Sciatic nerve (tissue), 2 donors: Measurements from ENCODE around the gene RRP8. TPM values are rescaled to one million over a fixed set of nuclear protein-coding genes. Genes with fewer than 3 reads are reported as not detected.
A peak's percentile ranks its signal among the peaks of the same experiment; 100 is the strongest.

Experiments used
- ATAC-seq: fragments of 200-7000 bp; cut with Tn5 transposase; one replicate; pipeline ENCODE4 v1.9.1; 2020; ENCODE audit warnings: mild to moderate bottlenecking, moderate library complexity
- DNase-seq: peaks from one replicate; pipeline ENCODE4 v3.0.0-alpha.2; 2020; ENCODE audit warnings: low spot score
- intact Hi-C: fragments of 100-400 bp; cut with DNase I; formaldehyde crosslinking; loops from one replicate; pipeline ENCODE4 v1.14.2; 2022
- total RNA-seq: library from RNA; stranded (reverse); fragmentation: NEBNext Ultra II Directional; extraction: Animal tissue kit (Norgen Biotek cat#: 25700); gene quantifications from one replicate; pipeline ENCODE4 v1.2.1, GENCODE V29; 2021
- donor health status: DM: no; HTN: no; CAD: no.
- donor health status: DM: no; HTN: no; CAD: no.

RRP8 gene
- total RNA-seq, 1 donor from 2014 or later = 20.9 TPM

- intact Hi-C loops = no loop called here
- peak; percentile 90 for ATAC-seq
- DNase-seq = peak; percentile 96
Measured at GRCh38 chr11:6606471-6607189, 3.2 kb upstream of the RRP8 start.

- DNase-seq = no peak
- ATAC-seq = no peak
- intact Hi-C loops = no loop called here
Measured at GRCh38 chr11:6604790-6605189, 1.4 kb upstream of the RRP8 start.

GRCh38 chr11:6604081-6604626, 738 bp upstream of the RRP8 start:
- intact Hi-C loops = no loop called here
- no peak for DNase-seq

GRCh38 chr11:6602096-6602940, 1.1 kb downstream of the RRP8 start:
- intact Hi-C loops = no loop called here
- ATAC-seq (no peak), DNase-seq (no peak)

More at GRCh38 chr11:6604081-6604626, 738 bp upstream of the RRP8 start:
- peak; percentile 71 for ATAC-seq

- intact Hi-C loops = no loop called here
- DNase-seq (no peak), ATAC-seq (no peak)
Measured at GRCh38 chr11:6601041-6601461, 2.4 kb downstream of the RRP8 start.

DNA sequence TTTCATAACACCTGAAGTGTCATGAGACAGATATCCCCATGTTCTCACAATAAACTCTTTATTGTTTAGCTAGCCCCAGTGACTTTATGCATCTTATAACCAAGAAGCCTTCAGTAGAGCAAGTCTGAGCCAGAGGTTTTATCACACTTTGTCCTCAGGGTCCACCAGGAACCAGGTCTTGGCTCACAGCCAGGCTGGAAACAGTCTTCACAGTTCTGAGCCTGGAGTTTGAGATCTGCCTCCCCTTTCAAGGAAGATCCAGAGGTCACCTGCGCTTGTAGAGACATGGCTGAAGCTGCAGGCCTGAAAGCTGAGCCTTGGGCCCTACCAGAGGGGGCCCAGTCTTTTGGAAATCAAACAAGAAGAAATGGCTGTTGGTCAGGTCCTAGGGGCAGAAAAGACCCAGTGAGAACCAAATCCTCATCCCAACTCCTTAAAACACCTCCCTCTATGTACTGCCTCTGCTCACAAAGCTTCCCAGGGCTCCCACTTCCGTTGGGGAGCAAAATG, 3.5 kb downstream of the RRP8 start:
- DNase-seq = no peak
- intact Hi-C loops = no loop called here
- ATAC-seq = no peak

DNA sequence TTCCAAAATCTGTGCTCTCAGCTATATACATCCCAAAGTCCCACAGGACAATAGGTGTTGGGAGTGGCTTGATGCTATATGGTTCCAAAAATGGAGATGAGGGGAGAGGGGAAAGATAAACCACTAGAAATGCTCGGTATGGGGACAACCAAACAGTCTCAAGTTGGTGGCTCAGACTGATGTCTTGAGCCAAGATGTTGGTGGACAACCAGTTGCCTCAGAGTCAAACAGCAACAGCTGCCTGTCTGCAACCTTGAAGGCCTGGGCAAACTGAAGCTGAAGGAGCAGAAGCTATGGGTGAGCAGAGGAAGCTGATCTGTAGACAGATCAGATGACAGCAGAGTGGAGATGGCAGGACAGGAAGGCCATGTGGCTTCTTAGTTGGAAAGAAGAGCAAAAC, 4.0 kb downstream of the RRP8 start:
- intact Hi-C loops = no loop called here
- no peak for DNase-seq
- no peak for ATAC-seq

- ATAC-seq (no peak), DNase-seq (no peak)
- intact Hi-C loops = no loop called here
Measured at GRCh38 chr11:6598555-6598954, 4.9 kb downstream of the RRP8 start.

DNA sequence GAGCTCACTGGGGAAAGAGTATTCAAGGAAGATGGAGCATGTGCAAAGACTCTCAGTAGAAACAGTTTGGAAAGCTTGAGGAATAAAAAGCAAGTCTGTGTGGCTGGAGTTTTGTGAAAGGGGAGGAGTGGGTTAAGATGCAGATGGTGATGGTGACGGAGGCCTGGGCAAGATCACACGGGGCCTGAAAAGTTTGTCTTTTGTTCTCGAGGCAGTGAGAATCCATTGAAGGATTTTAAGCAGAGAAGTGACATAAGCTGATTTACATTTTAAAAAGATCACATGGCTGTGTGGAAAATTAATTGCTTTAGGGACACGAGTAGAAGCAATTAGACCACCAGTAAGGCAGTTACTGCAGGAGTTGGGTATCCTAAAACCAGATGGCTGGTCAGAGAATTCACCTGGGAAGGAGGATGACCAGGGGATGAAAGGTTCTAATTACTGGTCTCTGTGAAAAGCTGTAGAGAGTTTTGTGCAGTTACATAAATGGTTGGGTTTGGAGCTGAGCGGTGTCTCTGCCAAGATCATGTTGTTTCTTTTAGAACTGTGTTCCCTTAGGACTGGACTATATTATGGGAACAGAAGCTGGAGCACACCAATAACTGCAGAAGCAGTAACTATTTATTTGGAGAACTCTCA, 7.1 kb downstream of the RRP8 start:
- DNase-seq (no peak), ATAC-seq (peak; percentile 85)
- intact Hi-C loops = no loop called here

- intact Hi-C loops = no loop called here
- DNase-seq (no peak), ATAC-seq (no peak)
Measured at GRCh38 chr11:6594142-6594768, 9.2 kb downstream of the RRP8 start.

- ATAC-seq (no peak), DNase-seq (no peak)
- intact Hi-C loops = no loop called here
Measured at GRCh38 chr11:6588018-6588417, 15.4 kb downstream of the RRP8 start.

GRCh38 chr11:6587360-6587953, 16.0 kb downstream of the RRP8 start:
- ATAC-seq = no peak
- intact Hi-C loops = no loop called here
- no peak for DNase-seq

GRCh38 chr11:6586434-6587359, 16.7 kb downstream of the RRP8 start:
- ATAC-seq (peak; percentile 41), DNase-seq (no peak)
- intact Hi-C loops = no loop called here

GRCh38 chr11:6584528-6584927, 18.9 kb downstream of the RRP8 start:
- ATAC-seq (no peak), DNase-seq (no peak)
- intact Hi-C loops = no loop called here

DNA sequence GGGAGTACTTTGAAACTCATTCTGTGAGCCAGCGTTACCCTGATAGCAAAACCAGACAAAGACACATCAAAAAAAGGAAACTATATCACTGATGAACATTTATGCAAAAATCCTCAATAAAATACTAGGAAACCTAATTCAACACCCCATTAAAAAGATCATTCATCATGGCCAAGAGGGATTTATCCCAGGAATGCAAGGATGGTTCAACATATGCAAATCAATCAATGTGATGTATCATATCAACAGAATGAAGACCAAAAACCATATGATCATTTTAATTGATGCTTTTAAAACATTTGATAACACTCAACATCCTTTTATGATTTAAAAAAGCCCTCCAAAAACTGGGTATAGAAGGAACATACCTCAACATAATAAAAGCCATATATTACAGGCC, 19.8 kb downstream of the RRP8 start:
- DNase-seq (no peak), ATAC-seq (no peak)
- intact Hi-C loops = no loop called here

DNA sequence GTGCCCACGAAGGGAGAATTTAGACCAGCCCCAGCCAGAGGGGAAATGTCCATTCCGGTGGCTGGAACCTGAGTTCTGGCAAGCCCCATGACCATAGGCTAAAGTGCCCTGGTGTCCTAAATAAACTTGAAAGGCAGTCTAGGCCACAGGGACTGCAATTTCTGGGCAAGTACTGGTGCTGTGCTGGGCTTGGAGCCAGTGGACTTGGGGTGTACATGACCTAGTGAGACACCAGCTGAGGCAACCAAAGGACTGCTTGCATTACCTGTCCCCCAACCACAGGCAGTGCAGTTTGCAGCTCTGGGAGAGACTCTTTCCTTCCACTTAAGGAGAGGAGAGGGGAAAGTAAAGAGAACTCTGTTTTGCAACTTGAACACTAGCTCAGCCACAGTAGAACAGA, 23.7 kb downstream of the RRP8 start:
- DNase-seq (no peak), ATAC-seq (no peak)
- intact Hi-C loops = no loop called here

GRCh38 chr11:6578134-6578533, 25.3 kb downstream of the RRP8 start:
- intact Hi-C loops = no loop called here
- DNase-seq = no peak
- no peak for ATAC-seq
